Forelimb muscle (tissue), 1 donor: ENCODE measurements around the gene DEFB115. TPM values are rescaled to one million over a fixed set of nuclear protein-coding genes. Genes with fewer than 3 reads are reported as not detected.
"Not testable (repeated sequence)": the region's sequence is repeated elsewhere in the genome, so short reads cannot be mapped to it uniquely, and the experiment has no call there.

ENCODE experiments used
- DNase-seq: peaks from one replicate; pipeline ENCODE4 v3.0.0-alpha.2; 2013; ENCODE audit warnings: low read depth
- polyA plus RNA-seq: library from polyadenylated mRNA; unstranded; fragments of 120-200 nt; gene quantifications from one replicate; pipeline ENCODE4 v1.2.1, GENCODE V29; 2013; ENCODE audit not compliant: insufficient read length

Gene DEFB115, protein sequence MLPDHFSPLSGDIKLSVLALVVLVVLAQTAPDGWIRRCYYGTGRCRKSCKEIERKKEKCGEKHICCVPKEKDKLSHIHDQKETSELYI
- polyA plus RNA-seq: not detected

DNA sequence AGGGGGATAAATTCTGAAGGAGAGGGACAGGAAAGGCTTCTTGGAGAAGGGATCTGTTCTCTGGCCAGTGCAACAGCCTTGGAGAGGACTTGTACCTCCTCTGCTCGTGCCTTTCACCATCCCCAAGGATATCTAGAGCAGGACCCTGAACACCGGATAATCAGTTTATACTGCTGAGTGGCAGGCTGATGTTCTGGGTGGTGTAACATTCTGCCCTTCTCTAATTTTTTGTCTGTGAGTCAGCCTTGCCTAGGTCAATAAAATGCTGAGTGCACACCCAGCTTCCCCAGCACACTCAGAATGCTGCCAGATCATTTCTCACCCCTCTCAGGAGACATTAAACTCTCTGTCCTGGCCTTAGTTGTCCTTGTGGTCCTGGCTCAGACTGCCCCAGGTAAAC lies at the start of gene DEFB115:
TSS of gene DEFB115 (plus strand) at position 301 of the 400 bp plus-strand sequence. CDS start at position 301, 0 bp downstream.
- no peak for DNase-seq

DNA sequence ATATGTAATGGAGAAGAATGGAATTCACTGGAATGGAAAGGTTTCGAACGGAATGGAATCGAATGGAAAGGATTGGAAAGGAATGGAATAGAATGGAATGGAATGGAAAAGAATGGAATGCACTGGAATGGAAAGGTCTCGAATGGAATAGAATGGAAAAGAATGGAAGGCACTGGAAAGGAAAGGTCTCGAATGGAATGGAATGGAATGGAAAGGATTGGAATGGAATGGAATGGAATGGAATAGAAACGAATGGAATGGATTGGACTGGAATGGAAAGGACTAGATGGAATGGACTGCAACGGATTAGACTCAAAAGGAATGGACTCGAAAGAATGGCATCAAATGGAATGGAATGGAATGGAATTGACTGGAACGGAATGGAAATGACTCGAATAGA lies 20.5 kb upstream of the DEFB115 start:
- DNase-seq: no peak

GRCh38 chr20:31237763-31238162 lies 19.7 kb upstream of the DEFB115 start:
- DNase-seq: no peak

GRCh38 chr20:31239139-31239538 lies 18.3 kb upstream of the DEFB115 start:
- DNase-seq: no peak

- no peak for DNase-seq
These were observed 505 bp upstream of the DEFB115 start for GRCh38 chr20:31256959-31257358.

GRCh38 chr20:31260326-31260932 lies 3.0 kb downstream of the DEFB115 start:
- no peak for DNase-seq

DNA sequence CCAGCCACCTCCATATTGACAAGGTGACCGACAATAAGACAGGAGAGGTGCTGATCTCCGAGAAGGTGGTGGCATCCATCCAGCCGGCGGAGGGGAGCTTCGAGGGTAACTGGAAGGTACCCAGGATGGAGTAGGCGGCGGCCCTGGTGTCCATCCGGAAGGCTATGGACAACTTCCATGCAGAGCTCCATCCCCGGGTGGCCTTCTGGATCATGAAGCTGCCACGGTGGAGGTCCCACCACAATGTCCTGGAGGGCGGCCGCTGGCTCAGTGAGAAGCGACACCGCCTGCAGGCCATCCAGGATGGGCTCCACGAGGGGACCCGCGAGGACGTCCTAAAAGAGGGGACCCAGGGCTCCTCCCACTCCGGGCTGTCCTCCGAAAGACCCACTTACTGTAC lies 17.0 kb downstream of the DEFB115 start:
- no peak for DNase-seq

DNA sequence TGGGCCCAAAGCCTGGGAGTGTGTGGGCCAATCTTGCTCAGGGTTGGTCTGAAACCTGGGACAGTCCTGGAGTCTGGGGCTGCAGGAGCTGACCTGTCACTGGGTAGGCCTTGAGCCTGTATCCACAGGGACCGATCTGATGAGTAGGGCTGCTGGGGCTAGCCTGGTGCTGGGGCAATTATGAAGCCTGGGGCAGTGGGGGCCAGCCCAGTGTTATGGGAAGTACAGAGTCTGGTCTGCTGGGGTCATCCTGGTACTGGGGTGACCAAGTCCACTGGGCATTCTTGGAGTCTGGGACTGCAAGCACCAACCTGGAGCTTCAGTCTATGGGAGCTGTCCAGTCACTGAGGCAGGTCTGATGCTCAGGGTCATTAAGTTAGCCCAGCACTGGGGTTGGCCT lies 20.7 kb downstream of the DEFB115 start:
- DNase-seq: no peak

GRCh38 chr20:31284964-31285363 lies 27.5 kb downstream of the DEFB115 start:
- not testable (repeated sequence) for DNase-seq

GRCh38 chr20:31308535-31309162 lies 51.2 kb downstream of the DEFB115 start, which contains the start of gene DEFB116:
Gene DEFB116, minus strand, starts transcription at chr20:31308585. Its CDS starts 0 bp downstream, at chr20:31308585.
- no peak for DNase-seq

Other genes with a start within 250 kb of the DEFB115 start
- not detected for gene DEFB116, start 50.9 kb downstream of the DEFB115 start, polyA plus RNA-seq
- gene DEFB118, start 110.9 kb downstream of the DEFB115 start, polyA plus RNA-seq: not detected
- gene DEFB119, start 132.9 kb downstream of the DEFB115 start, polyA plus RNA-seq: not detected
- gene DEFB121, start 148.6 kb downstream of the DEFB115 start, polyA plus RNA-seq: not detected
- not detected for gene DEFB123, start 183.0 kb downstream of the DEFB115 start, polyA plus RNA-seq
- gene DEFB124, start 217.5 kb downstream of the DEFB115 start, polyA plus RNA-seq: 1.3 TPM
- gene REM1, start 217.6 kb downstream of the DEFB115 start, polyA plus RNA-seq: 5.8 TPM